GM12878 (cell line): ENCODE results near the gene DLG1. TPM values are rescaled to one million over a fixed set of nuclear protein-coding genes. Genes with fewer than 3 reads are reported as not detected.

Source experiments
- ATAC-seq: fragments of 200-7000 bp; cut with Tn5 transposase; 3 replicates; pipeline ENCODE4 v1.9.1; 2020; ENCODE audit warnings: mild to moderate bottlenecking, moderate library complexity
- BruUV-seq: library from RNA; stranded (reverse); fragments of 400-500 nt; replicated peaks from 2 replicates; lab custom pipeline; 2021; lab: Mats Ljungman, UMichigan
- CTCF ChIA-PET: fragments of 300-600 bp; sonication (Branson Sonifier 250); formaldehyde crosslinking; extraction: SDS; loops from one replicate; lab custom pipeline; 2021; ENCODE audit warnings: inconsistent platforms; lab: Yijun Ruan, JAX
- POLR2A ChIA-PET: fragments of 350-600 bp; formaldehyde crosslinking; extraction: SDS; loops from one replicate; lab custom pipeline; 2021; ENCODE audit warnings: inconsistent platforms; lab: Charles Lee
- RAD21 ChIA-PET: fragments of 300-600 bp; sonication (Branson Sonifier 250); formaldehyde crosslinking; loops from one replicate; lab custom pipeline; 2023; ENCODE audit warnings: antibody characterized with exemption; ENCODE audit not compliant: unreplicated experiment; lab: Charles Lee
- SMC1A ChIA-PET: fragments of 300-600 bp; sonication (Branson Sonifier 250); formaldehyde crosslinking; loops from one replicate; lab custom pipeline; 2023; ENCODE audit not compliant: unreplicated experiment, uncharacterized antibody; lab: Charles Lee
- DNase-seq: peaks from one replicate; pipeline ENCODE4 v3.0.0-alpha.2; 2011; ENCODE audit warnings: low read depth, low spot score
- FAIRE-seq: peaks from 3 replicates; lab custom pipeline; 2011; peaks lifted over from hg19 to GRCh38; lab: Jason Lieb, UNC
- H2AFZ ChIP-seq: 2 replicates; pipeline ENCODE4 v1.6.0; 2011; ENCODE audit warnings: low read depth, low read length, control low read depth; ENCODE audit not compliant: control insufficient read depth
- H3K27ac ChIP-seq: 2 replicates; pipeline ENCODE4 v1.5.1; 2011; ENCODE audit warnings: control low read depth; ENCODE audit not compliant: control insufficient read depth, insufficient read depth
- H3K27me3 ChIP-seq, 2 experiments: replicated peaks in 1 of 2; 2 replicates each; pipeline versions ENCODE4 v1.6.0 to v1.6.1; 2011; ENCODE audit warnings: low read length in 1 of 2; ENCODE audit not compliant: control insufficient read depth in 2 of 2, insufficient read depth in 2 of 2
- H3K36me3 ChIP-seq, 2 experiments: 2 replicates each; pipeline ENCODE4 v1.5.1; 2011; ENCODE audit warnings: low read length in 1 of 2; ENCODE audit not compliant: control insufficient read depth in 2 of 2, insufficient read depth in 2 of 2
- H3K4me1 ChIP-seq: 2 replicates; pipeline ENCODE4 v1.6.1; 2011; ENCODE audit warnings: mild to moderate bottlenecking, low read length, moderate library complexity, mixed read lengths; ENCODE audit not compliant: control insufficient read depth, insufficient read depth
- H3K4me2 ChIP-seq: 2 replicates; pipeline ENCODE4 v1.6.0; 2011; ENCODE audit warnings: control low read depth; ENCODE audit not compliant: control insufficient read depth, insufficient read depth
- H3K4me3 ChIP-seq: fragments of 200-600 bp; sonication (generic); 2 replicates; pipeline ENCODE4 v1.5.1; 2016
- H3K79me2 ChIP-seq: 2 replicates; pipeline ENCODE4 v1.6.0; 2011; ENCODE audit warnings: low read length; ENCODE audit not compliant: control insufficient read depth, insufficient read depth
- H3K9ac ChIP-seq: 2 replicates; pipeline ENCODE4 v1.8.0; 2011; ENCODE audit warnings: low read length, control low read depth, mixed read lengths; ENCODE audit not compliant: control insufficient read depth, insufficient read depth
- H3K9me3 ChIP-seq: replicated peaks from 3 replicates; pipeline ENCODE4 v1.5.1; 2011; ENCODE audit warnings: mild to moderate bottlenecking, low read length; ENCODE audit not compliant: control insufficient read depth, insufficient read depth
- H4K20me1 ChIP-seq: 2 replicates; pipeline ENCODE4 v1.6.0; 2011; ENCODE audit not compliant: control insufficient read depth, insufficient read depth
- ATF7 ChIP-seq: fragments of 450-650 bp; IDR thresholded peaks from 2 replicates; pipeline ENCODE4 v1.6.1; 2016; ENCODE audit warnings: low read depth, mild to moderate bottlenecking
- BMI1 ChIP-seq: fragments of 450-650 bp; IDR thresholded peaks from 2 replicates; pipeline ENCODE4 v1.6.1; 2016; ENCODE audit warnings: mild to moderate bottlenecking, moderate library complexity, borderline replicate concordance
- E2F4 ChIP-seq: IDR thresholded peaks from 2 replicates; pipeline ENCODE4 v1.6.1; 2012; ENCODE audit warnings: low read depth, low read length, improper control_type of control experiment
- ELK1 ChIP-seq: IDR thresholded peaks from 2 replicates; pipeline ENCODE4 v1.6.1; 2012; ENCODE audit warnings: low read depth, low read length, improper control_type of control experiment
- FOS ChIP-seq: IDR thresholded peaks from 3 replicates; pipeline ENCODE4 v1.6.1; 2011; ENCODE audit warnings: borderline replicate concordance; ENCODE audit not compliant: insufficient read length; ENCODE audit errors: extremely low read depth
- GATAD2B ChIP-seq: fragments of 450-650 bp; conservative IDR thresholded peaks from 2 replicates; pipeline ENCODE4 v1.6.1; 2017; ENCODE audit warnings: low read depth, mild to moderate bottlenecking, moderate library complexity
- HDAC6 ChIP-seq: fragments of 200-600 bp; sonication (generic); IDR thresholded peaks from one replicate; pipeline ENCODE4 v1.8.0; 2017; ENCODE audit warnings: antibody characterized with exemption; ENCODE audit not compliant: unreplicated experiment
- IKZF2 ChIP-seq, 2 experiments: fragments of 450-650 bp; IDR thresholded peaks; 2 replicates each; pipeline ENCODE4 v1.6.1; 2017; ENCODE audit warnings: mild to moderate bottlenecking in 2 of 2, moderate library complexity in 2 of 2
- LARP7 ChIP-seq: fragments of 450-650 bp; IDR thresholded peaks from 2 replicates; pipeline ENCODE4 v1.6.1; 2017; ENCODE audit warnings: mild to moderate bottlenecking
- MTA2 ChIP-seq: fragments of 450-650 bp; IDR thresholded peaks from 2 replicates; pipeline ENCODE4 v1.6.1; 2016; ENCODE audit warnings: low read depth, mild to moderate bottlenecking, moderate library complexity
- NFYB ChIP-seq: IDR thresholded peaks from 2 replicates; pipeline ENCODE4 v1.6.1; 2011; ENCODE audit warnings: low read depth, mild to moderate bottlenecking, low read length, improper control_type of control experiment, moderate library complexity; ENCODE audit not compliant: insufficient read depth
- NR2C2 ChIP-seq: IDR thresholded peaks from 2 replicates; pipeline ENCODE4 v1.6.1; 2011; ENCODE audit warnings: borderline replicate concordance, low read depth; ENCODE audit not compliant: control insufficient read depth, insufficient read length
- RB1 ChIP-seq: fragments of 450-650 bp; formaldehyde crosslinking; IDR thresholded peaks from 2 replicates; pipeline ENCODE4 v1.6.1; 2017; ENCODE audit warnings: mild to moderate bottlenecking, borderline replicate concordance
- SP1 ChIP-seq: IDR thresholded peaks from one replicate; pipeline ENCODE4 v1.6.1; 2011; ENCODE audit warnings: low read depth, low read length
- SPI1 ChIP-seq: IDR thresholded peaks from 2 replicates; pipeline ENCODE4 v1.6.1; 2011; ENCODE audit warnings: low read depth, mild to moderate bottlenecking, low read length, moderate library complexity, borderline replicate concordance; ENCODE audit not compliant: insufficient read depth
- TAF1 ChIP-seq: IDR thresholded peaks from 2 replicates; pipeline ENCODE4 v1.6.1; 2011; ENCODE audit warnings: mild to moderate bottlenecking, low read depth, low read length, borderline replicate concordance
- TCF12 ChIP-seq: IDR thresholded peaks from 2 replicates; pipeline ENCODE4 v1.6.1; 2011; ENCODE audit warnings: low read depth, mild to moderate bottlenecking, low read length
- WGBS: methylation state at CpG from one replicate; pipeline ENCODE4 v1.1.6; 2016; ENCODE audit warnings: low lambda C conversion rate; ENCODE audit not compliant: insufficient replicate concordance, insufficient coverage; ENCODE audit errors: missing lambda C conversion rate; 5-methylcytosine and 5-hydroxymethylcytosine counted together
- in situ Hi-C: fragments of 300-500 bp; cut with MboI; formaldehyde crosslinking; loops from 9 replicates; pipeline ENCODE4 v1.14.3; 2018; ENCODE audit warnings: mixed read lengths
- intact Hi-C: fragments of 100-400 bp; cut with micrococcal nuclease; formaldehyde crosslinking; loops from one replicate; pipeline ENCODE4 v1.14.2; 2022; ENCODE audit not compliant: unreplicated experiment
- polyA plus RNA-seq, 11 experiments: library from polyadenylated mRNA; depleted of rRNA in 4 of 11; unstranded in 6 of 11; stranded (reverse) in 5 of 11; fragments of >200 nt; fragmentation: Nextera tagmentation in 4 of 11; fragmentation: Illumina TruSeq in 1 of 11; extraction: Ambion mirVana in 4 of 11; extraction: Trizol in 1 of 11; gene quantifications; 1 replicate in 1 of 11; 2 replicates in 10 of 11; pipeline versions ENCODE4 v1.2.1 to v1.2.3, GENCODE V29; 2011 to 2016; ENCODE audit warnings: inconsistent platforms in 2 of 11, missing spikeins in 2 of 11, low read depth in 1 of 11
- total RNA-seq, 4 experiments: library from RNA; depleted of rRNA in 3 of 4; stranded (reverse); fragments of >200 nt in 3 of 4; fragmentation: Illumina TruSeq in 1 of 4; extraction: Trizol in 1 of 4; gene quantifications; 2 replicates each; pipeline versions ENCODE4 v1.2.1 to v1.2.3, GENCODE V29; 2013 to 2021

Gene DLG1
- total and polyA plus RNA-seq, 10 of the 15 experiments (the other 5 are each of a cell fraction or from before 2014, with no cell fraction given): 9.2 to 63.1 (median 40.1) TPM

- Histone ChIP-seq H3K36me3 (no peaks in the 10 kb centered on the region), H3K9me3 (no peaks in the 10 kb centered on the region), H3K27me3 (no peaks in the 10 kb centered on the region), H3K27ac (no peak overlapping the region), H3K9ac (no peak overlapping the region), H3K4me3 (no peak overlapping the region), H4K20me1 (no peaks in the 10 kb centered on the region), H3K4me2 (no peak overlapping the region), H3K79me2 (peaks cover 31% of the 10 kb centered on the region), H3K4me1 (no peaks in the 10 kb centered on the region), H2AFZ (no peak overlapping the region)
- TF ChIP-seq ATF7: no peak
- TF ChIP-seq ELK1: no peak
- TF ChIP-seq BMI1: no peak
- TF ChIP-seq HDAC6: no peak
- no peak for TF ChIP-seq SP1
- no peak for TF ChIP-seq FOS
- no peak for TF ChIP-seq IKZF2 (IDR thresholded peaks at IDR 0.05)
- ATAC-seq (no peak), DNase-seq (no peak), FAIRE-seq (no peak)
- SMC1A ChIA-PET: interaction anchor here (2.2 kb wide), 1 partner anchor 15 kb away, joined by 10 read pairs; no protein-coding TSS in a partner anchor
- POLR2A ChIA-PET: no interaction called here
- RAD21 ChIA-PET: no interaction called here
- 98% methylated on average over 6 of the region's 6 CpGs for WGBS
- intact Hi-C loops: loop anchor here (5.0 kb wide), 1 partner anchor 38 kb away; no protein-coding TSS in a partner anchor
- in situ Hi-C loops: no loop called here
- BruUV-seq: no TSS peak
- CTCF ChIA-PET: interaction anchor here (7.8 kb wide), 1 partner anchor 17 kb away, joined by 70 read pairs; no protein-coding TSS in a partner anchor
Measured at GRCh38 chr3:197219619-197220018, 78.8 kb downstream of the DLG1 start.

DNA sequence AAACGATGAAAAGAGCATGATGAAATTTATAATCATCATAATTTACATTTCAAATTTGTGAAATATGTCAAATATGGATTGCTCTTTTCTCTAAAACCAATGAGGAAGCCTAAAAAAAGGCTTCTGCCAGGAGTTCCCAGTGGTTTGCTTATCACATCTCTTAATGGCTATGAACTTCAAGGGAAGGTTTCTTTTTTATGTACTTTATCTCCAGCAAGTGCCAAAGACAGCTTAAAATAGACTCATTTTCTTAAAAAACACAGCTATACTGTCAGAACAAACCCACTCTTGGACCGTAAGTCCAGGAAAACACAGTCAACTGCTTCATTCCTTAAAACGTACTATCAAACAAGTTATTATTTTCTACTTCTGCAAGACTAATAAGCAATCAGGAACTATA, 80.2 kb downstream of the DLG1 start:
- FAIRE-seq (no peak), DNase-seq (no peak), ATAC-seq (no peak)
- H3K36me3 ChIP-seq: no peaks in the 10 kb centered on the region
- no TSS peak for BruUV-seq
- H4K20me1 ChIP-seq: no peaks in the 10 kb centered on the region
- no peak overlapping the region for H3K4me2 ChIP-seq
- WGBS: 95% methylated on average over 3 of the region's 3 CpGs
- H3K27ac ChIP-seq: no peak overlapping the region
- ChIA-PET SMC1A (no interaction called here), POLR2A (no interaction called here), CTCF (no interaction called here), RAD21 (no interaction called here)
- H2AFZ ChIP-seq: no peak overlapping the region
- no peak overlapping the region for H3K4me3 ChIP-seq
- in situ Hi-C loops (no loop called here), intact Hi-C loops (no loop called here)
- no peak overlapping the region for H3K9ac ChIP-seq
- H3K79me2 ChIP-seq: peaks cover 27% of the 10 kb centered on the region
- no peaks in the 10 kb centered on the region for H3K27me3 ChIP-seq
- no peaks in the 10 kb centered on the region for H3K4me1 ChIP-seq
- H3K9me3 ChIP-seq: no peaks in the 10 kb centered on the region; the same call in 2 of the 3 replicates
- TF ChIP-seq NR2C2 (no peak), SPI1 (no peak), SP1 (no peak), E2F4 (no peak), LARP7 (no peak), MTA2 (no peak), RB1 (no peak), NFYB (no peak), TCF12 (no peak), GATAD2B (no peak), TAF1 (no peak)
